Lung (tissue), 16 donors: ENCODE results near the gene MOGAT2. TPM values are rescaled to one million over a fixed set of nuclear protein-coding genes. Genes with fewer than 3 reads are reported as not detected.

Experiments used
- ATAC-seq: fragments of 200-7000 bp; cut with Tn5 transposase; one replicate; pipeline ENCODE4 v1.9.1; 2020; ENCODE audit warnings: moderate number of reproducible peaks; ENCODE audit not compliant: insufficient read depth, low FRiP score
- DNase-seq, 3 donors: peaks; one replicate each; pipeline ENCODE4 v3.0.0-alpha.2; 2013 to 2017
- H3K27ac ChIP-seq, 2 donors: one replicate each; pipeline ENCODE4 v1.5.1; 2013; ENCODE audit warnings: mild to moderate bottlenecking in 2 of 2, moderate library complexity in 2 of 2, control low read depth in 1 of 2, inconsistent platforms in 1 of 2, low read depth in 1 of 2, low read length in 1 of 2
- H3K27me3 ChIP-seq, 3 donors: one replicate each; pipeline ENCODE4 v1.5.1; 2013; ENCODE audit warnings: low read length in 2 of 3; ENCODE audit not compliant: control insufficient read depth in 3 of 3, insufficient read depth in 3 of 3
- H3K36me3 ChIP-seq, 4 donors: one replicate each; pipeline ENCODE4 v1.5.1; 2013; ENCODE audit warnings: low read length in 4 of 4, mild to moderate bottlenecking in 1 of 4, moderate library complexity in 1 of 4; ENCODE audit not compliant: control insufficient read depth in 4 of 4, insufficient read depth in 4 of 4
- H3K4me1 ChIP-seq, 5 donors: one replicate each; pipeline ENCODE4 v1.5.1; 2013; ENCODE audit warnings: low read length in 5 of 5, mild to moderate bottlenecking in 2 of 5, moderate library complexity in 1 of 5; ENCODE audit not compliant: control insufficient read depth in 5 of 5, insufficient read depth in 5 of 5
- H3K4me3 ChIP-seq: one replicate; pipeline ENCODE4 v1.5.1; 2013; ENCODE audit warnings: mild to moderate bottlenecking, control low read depth, moderate library complexity
- H3K9ac ChIP-seq, 2 donors: one replicate each; pipeline ENCODE4 v1.5.1; 2013; ENCODE audit warnings: low read length in 2 of 2, control low read depth in 1 of 2; ENCODE audit not compliant: insufficient read depth in 1 of 2
- H3K9me3 ChIP-seq, 4 donors: one replicate each; pipeline ENCODE4 v1.5.1; 2013; ENCODE audit warnings: low read length in 3 of 4, mild to moderate bottlenecking in 1 of 4, moderate library complexity in 1 of 4; ENCODE audit not compliant: control insufficient read depth in 4 of 4, insufficient read depth in 3 of 4
- WGBS, 2 donors: extraction: QIAGEN DNeasy Blood & Tissue Kit; methylation state at CpG; one replicate each; pipeline ENCODE4 v1.1.7; 2013; 5-methylcytosine and 5-hydroxymethylcytosine counted together
- long read RNA-seq, 5 donors: transcript quantifications; one replicate each; lab custom pipeline, GENCODE V29; 2026
- polyA plus RNA-seq, 2 donors: library from polyadenylated mRNA; stranded (reverse); fragments of 200-250 nt; gene quantifications; one replicate each; pipeline ENCODE4 v1.2.1, GENCODE V29; 2013
- total RNA-seq, 2 donors: library from RNA; depleted of rRNA in 1 of 2; stranded (reverse); fragments of >200 nt in 1 of 2; gene quantifications; one replicate each; pipeline ENCODE4 v1.2.1, GENCODE V29; 2014 to 2021
- TF ChIP-seq, protein P1 (sequence below): IDR thresholded peaks from 2 replicates; pipeline ENCODE4 v1.5.1; 2012; ENCODE audit warnings: mild to moderate bottlenecking; ENCODE audit errors: control extremely low read depth, extremely low read depth
- donor health status: control.
- donor health status: control.
- donor health status: Bipolar disorder and iron deficiency.
- donor health status: healthy.
- donor health status: DM: yes; HTN: yes; CAD: no.

The MOGAT2 gene
- total RNA-seq: under 1 TPM in 1 of 2 donors, not detected in 1; 0.09 TPM
- polyA plus RNA-seq: under 1 TPM in 1 of 2 donors, not detected in 1; 0.06 TPM
- long read RNA-seq, donor 1: 0 reads
- long read RNA-seq, donor 2: 0 reads
- long read RNA-seq, donor 3: 0 reads
- long read RNA-seq, donor 4: 0 reads
- long read RNA-seq, donor 5: 0 reads

DNA sequence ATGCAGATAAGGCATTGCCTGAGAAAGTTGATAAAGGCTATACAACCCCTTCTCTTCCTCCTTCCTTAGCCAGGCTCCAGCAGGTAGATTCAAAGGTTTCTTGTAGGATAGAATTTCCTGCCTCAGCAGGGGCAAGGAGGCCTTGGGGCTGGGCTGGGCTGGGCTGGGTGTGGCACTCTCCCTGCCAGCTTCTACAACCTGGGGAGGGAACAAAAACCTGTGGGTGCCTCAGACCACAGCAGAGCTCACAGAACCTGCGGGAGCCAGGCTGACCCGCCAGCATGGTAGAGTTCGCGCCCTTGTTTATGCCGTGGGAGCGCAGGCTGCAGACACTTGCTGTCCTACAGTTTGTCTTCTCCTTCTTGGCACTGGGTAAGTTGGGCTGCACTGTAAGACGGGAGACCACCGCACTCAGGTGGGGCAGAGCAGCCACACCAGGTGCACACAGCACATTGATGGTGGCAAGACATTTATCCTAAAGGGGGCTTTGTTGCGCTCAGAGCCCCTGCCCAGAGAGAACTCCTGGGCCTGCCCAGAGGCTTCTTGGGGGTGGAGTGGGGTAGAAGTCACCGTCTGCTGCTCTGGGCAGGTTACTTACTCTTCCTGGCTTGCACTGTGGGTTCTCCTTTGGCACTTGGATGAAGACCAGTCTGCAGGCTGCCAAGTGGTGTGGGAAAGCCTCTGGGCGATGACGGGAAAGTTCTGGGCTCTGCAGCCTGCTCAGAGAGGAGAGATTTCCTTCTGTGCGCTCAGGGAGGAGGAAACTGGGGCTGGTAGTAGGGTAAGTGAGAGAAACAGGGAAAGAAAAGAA, at the start of gene MOGAT2:
TSS of gene MOGAT2 (plus strand) at position 231 of the 811 bp plus-strand sequence. CDS start at position 282, 51 bp downstream.
- DNase-seq (no peak), ATAC-seq (no peak)
- no peaks in the 10 kb centered on the region for H3K4me1 ChIP-seq
- H3K9ac ChIP-seq: no peak within 1 kb of the TSS
- H3K27me3 ChIP-seq: no peaks in the 10 kb centered on the region
- no peak within 1 kb of the TSS for H3K27ac ChIP-seq
- no peaks in the 10 kb centered on the region for H3K36me3 ChIP-seq
- H3K9me3 ChIP-seq: no peaks in the 10 kb centered on the region
- TF ChIP-seq, protein P1, sequence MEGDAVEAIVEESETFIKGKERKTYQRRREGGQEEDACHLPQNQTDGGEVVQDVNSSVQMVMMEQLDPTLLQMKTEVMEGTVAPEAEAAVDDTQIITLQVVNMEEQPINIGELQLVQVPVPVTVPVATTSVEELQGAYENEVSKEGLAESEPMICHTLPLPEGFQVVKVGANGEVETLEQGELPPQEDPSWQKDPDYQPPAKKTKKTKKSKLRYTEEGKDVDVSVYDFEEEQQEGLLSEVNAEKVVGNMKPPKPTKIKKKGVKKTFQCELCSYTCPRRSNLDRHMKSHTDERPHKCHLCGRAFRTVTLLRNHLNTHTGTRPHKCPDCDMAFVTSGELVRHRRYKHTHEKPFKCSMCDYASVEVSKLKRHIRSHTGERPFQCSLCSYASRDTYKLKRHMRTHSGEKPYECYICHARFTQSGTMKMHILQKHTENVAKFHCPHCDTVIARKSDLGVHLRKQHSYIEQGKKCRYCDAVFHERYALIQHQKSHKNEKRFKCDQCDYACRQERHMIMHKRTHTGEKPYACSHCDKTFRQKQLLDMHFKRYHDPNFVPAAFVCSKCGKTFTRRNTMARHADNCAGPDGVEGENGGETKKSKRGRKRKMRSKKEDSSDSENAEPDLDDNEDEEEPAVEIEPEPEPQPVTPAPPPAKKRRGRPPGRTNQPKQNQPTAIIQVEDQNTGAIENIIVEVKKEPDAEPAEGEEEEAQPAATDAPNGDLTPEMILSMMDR: no peak
- 82 to 93% methylated on average over 13 of the region's 13 CpGs for WGBS, 2 donors
- H3K4me3 ChIP-seq: no peak within 1 kb of the TSS

DNA sequence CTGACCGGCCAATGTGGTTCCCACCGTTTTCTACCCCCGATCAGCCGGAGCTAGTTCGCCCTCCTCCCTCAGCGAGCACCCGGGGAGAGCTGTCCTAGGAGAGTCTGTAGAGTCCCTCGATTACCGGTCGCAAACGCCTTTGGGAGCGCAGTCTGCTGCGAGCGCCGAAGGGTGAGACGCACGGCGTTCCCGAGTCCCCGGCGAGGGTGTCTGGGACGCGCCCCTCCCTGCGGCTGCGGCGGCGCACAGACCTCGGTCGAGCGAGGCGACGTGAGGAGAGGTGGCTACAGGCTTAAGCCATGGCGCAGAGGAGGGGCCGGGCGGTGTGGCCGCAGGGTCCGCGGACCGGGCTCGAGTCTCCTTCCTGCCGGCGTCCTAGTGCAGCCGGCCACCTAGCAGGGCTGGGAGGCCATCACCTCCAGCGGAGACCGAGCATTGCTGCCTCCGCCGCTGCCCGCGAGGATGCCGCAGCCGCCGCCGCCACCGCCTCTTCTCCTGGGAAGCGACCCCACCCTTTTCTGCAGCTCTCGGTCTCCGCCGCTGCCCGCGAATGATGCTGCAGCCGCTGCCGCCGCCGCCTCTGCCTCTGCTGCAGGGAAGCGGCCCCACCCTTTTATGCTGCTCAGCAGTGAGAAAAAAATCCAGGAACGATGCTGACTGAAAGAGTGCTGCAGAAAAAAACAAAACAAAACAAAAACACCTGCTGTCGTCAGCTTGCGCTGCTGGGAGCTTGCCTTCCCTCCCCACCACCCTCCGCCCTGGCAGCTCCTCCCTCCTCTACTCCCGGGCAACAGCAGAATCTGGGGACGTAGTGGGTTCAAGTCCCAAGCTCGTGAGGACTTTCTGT, 49.0 kb upstream of the MOGAT2 start, which contains the start of gene MAP6:
TSS of gene MAP6 (minus strand) at position 588 of the 847 bp plus-strand sequence. CDS start 669 bp downstream, outside the sequence.
- H3K27me3 ChIP-seq: peaks cover 0 to 52% (median 33%) of the 10 kb centered on the region in 3 donors
- no peaks in the 10 kb centered on the region for H3K9me3 ChIP-seq
- ATAC-seq: peak; percentile 10
- no peak within 1 kb of the TSS for H3K9ac ChIP-seq
- H3K4me1 ChIP-seq: peaks cover 0 to 16% (median 3%) of the 10 kb centered on the region in 5 donors
- TF ChIP-seq, protein P1: no peak
- H3K36me3 ChIP-seq: no peaks in the 10 kb centered on the region
- 2% methylated on average over 69 to 72 of the region's 72 CpGs for WGBS, 2 donors
- H3K27ac ChIP-seq: no peak within 1 kb of the TSS
- DNase-seq: peak; percentile 26 to 38 (median 31)
- H3K4me3 ChIP-seq: peak within 1 kb of the TSS; percentile 26

DNA sequence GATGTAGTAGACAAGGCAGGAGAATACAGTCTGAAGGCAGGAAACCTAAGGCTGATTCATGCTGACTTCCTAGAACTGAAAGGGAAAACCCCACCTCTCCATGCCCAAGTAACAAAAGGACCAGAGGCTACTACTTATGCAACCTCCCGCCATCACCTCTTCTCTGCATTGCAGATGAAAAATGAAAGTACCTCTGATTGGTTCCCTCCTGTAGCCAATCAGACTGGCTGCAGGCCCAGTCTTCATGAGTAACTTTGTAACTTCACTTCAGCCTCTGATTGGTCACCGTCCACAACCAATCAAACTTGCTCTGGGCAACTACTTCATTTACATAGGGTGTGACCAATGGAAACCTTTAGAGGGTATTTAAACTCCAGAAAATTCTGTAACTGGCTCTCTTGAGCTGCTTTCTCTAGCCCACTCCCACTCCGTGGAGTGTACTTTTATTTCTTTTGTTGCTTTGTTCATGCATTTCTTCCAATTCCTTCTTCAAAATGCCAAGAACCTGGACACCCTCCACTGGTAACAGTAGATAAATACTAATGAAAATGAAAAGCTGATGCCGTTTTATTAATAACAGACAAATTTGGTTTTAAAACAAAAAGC, 43.6 kb upstream of the MOGAT2 start:
- Histone ChIP-seq H3K9me3 (peaks cover 0 to 4% (median 0%) of the 10 kb centered on the region in 4 donors), H3K9ac (no peak overlapping the region), H3K4me1 (peaks cover 0 to 2% (median 0%) of the 10 kb centered on the region in 5 donors), H3K27me3 (peaks cover 0 to 28% (median 24%) of the 10 kb centered on the region in 3 donors), H3K36me3 (no peaks in the 10 kb centered on the region), H3K27ac (no peak overlapping the region), H3K4me3 (no peak overlapping the region)
- DNase-seq (peak in 2 of 3 donors; percentile 3 to 7), ATAC-seq (no peak)
- WGBS, 2 donors: 90 to 91% methylated on average over 4 of the region's 4 CpGs
- TF ChIP-seq, protein P1: no peak
